Transverse colon (tissue), 4 donors: ENCODE results near the gene PIP4P1. TPM values are rescaled to one million over a fixed set of nuclear protein-coding genes. Genes with fewer than 3 reads are reported as not detected.
A peak's percentile ranks its signal among the peaks of the same experiment; 100 is the strongest.

Experiments
- DNase-seq: peaks from one replicate; pipeline ENCODE4 v3.0.0-alpha.2; 2019
- H3K27ac ChIP-seq, 4 donors: fragments of 200-600 bp; sonication (generic); 2 replicates each; pipeline ENCODE4 v1.5.1; 2016 to 2018; ENCODE audit warnings: inconsistent platforms in 4 of 4
- H3K27me3 ChIP-seq: fragments of 200-600 bp; sonication (generic); 2 replicates; pipeline ENCODE4 v1.5.1; 2017; ENCODE audit warnings: inconsistent platforms
- H3K36me3 ChIP-seq, 4 donors: fragments of 200-600 bp; sonication (generic); 2 replicates each; pipeline ENCODE4 v1.5.1; 2017 to 2019; ENCODE audit warnings: inconsistent platforms in 4 of 4
- H3K4me1 ChIP-seq, 4 donors: fragments of 200-600 bp; sonication (generic); 2 replicates each; pipeline ENCODE4 v1.5.1; 2017 to 2020; ENCODE audit warnings: inconsistent platforms in 4 of 4
- H3K4me3 ChIP-seq, 4 donors: fragments of 200-600 bp; sonication (generic); 1 replicate in 1 of 4; 2 replicates in 3 of 4; pipeline versions ENCODE4 v1.5.1 to v1.6.1; 2017 to 2019; ENCODE audit warnings: inconsistent platforms in 4 of 4
- H3K9me3 ChIP-seq, 2 donors: fragments of 200-600 bp; sonication (generic); 2 replicates each; pipeline ENCODE4 v1.5.1; 2017 to 2019; ENCODE audit warnings: inconsistent platforms in 2 of 2
- EP300 ChIP-seq: sonication (generic); formaldehyde crosslinking; IDR thresholded peaks from one replicate; pipeline ENCODE4 v1.6.1; 2017; ENCODE audit warnings: antibody characterized with exemption, low read depth
- POLR2A ChIP-seq: fragments of 450-650 bp; IDR thresholded peaks from one replicate; pipeline ENCODE4 v1.6.1; 2016; ENCODE audit warnings: antibody characterized with exemption, mild to moderate bottlenecking, moderate library complexity
- POLR2AphosphoS5 ChIP-seq, 3 donors: sonication (generic); formaldehyde crosslinking; IDR thresholded peaks; one replicate each; pipeline ENCODE4 v1.6.1; 2016; ENCODE audit warnings: antibody characterized with exemption in 3 of 3
- WGBS, 2 donors: methylation state at CpG; one replicate each; pipeline ENCODE4 v1.1.5; 2018; ENCODE audit warnings: low coverage in 1 of 2; 5-methylcytosine and 5-hydroxymethylcytosine counted together
- in situ Hi-C, 4 donors: fragments of 200-750 bp; cut with MboI; loops; one replicate each; pipeline versions ENCODE4 v1.15.0 to v1.15.1; 2017; ENCODE audit warnings: low sequenced_read_pairs in 3 of 4, low pct_ligation_motif_present in 1 of 4, low pct_unique_long_range_greater_than_20kb in 1 of 4
- intact Hi-C: fragments of 100-400 bp; cut with DNase I; formaldehyde crosslinking; loops from one replicate; pipeline ENCODE4 v1.15.1; 2023; ENCODE audit warnings: low total_unique reads
- total RNA-seq, 4 donors: library from RNA; depleted of rRNA; stranded (reverse); fragments of >200 nt; gene quantifications; one replicate each; pipeline ENCODE4 v1.1.0, GENCODE V29; 2016
- TF ChIP-seq, protein P1 (sequence below), 5 experiments: fragments of 200-600 bp in 3 of 5; fragments of 450-650 bp in 2 of 5; sonication (generic) in 3 of 5; IDR thresholded peaks; 1 replicate in 2 of 5; 2 replicates in 3 of 5; pipeline ENCODE4 v1.5.1; 2016 to 2017; ENCODE audit warnings: antibody characterized with exemption in 5 of 5, inconsistent platforms in 3 of 5, mild to moderate bottlenecking in 2 of 5, moderate library complexity in 1 of 5

Gene PIP4P1
- total RNA-seq, 4 donors from 2014 or later: 18.7 to 49.4 (median 31.1) TPM

DNA sequence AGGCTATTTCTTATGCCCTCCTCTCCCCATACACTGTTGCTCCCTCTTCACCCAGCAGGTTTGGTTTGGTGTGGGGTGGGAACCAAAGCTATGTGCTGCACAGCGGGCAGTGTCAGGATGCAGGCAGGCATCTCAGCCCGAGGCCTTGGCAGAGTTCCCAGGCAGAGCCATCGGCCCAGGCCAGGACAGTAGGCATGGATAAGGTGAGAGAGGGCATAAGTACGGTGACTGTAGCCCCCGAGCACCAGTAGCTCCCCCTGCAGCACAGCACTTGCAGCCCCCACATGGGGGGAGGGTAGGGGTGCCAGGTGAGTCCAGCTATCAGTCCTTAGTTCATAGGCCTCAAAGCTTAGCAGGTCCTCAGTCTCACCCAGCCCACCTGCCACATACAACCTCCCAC lies 32.4 kb downstream of the PIP4P1 start:
- Histone ChIP-seq H3K36me3 (no peaks in the 10 kb centered on the region), H3K4me3 (no peak overlapping the region), H3K9me3 (no peaks in the 10 kb centered on the region), H3K27ac (no peak overlapping the region), H3K27me3 (no peaks in the 10 kb centered on the region), H3K4me1 (peaks cover 4 to 28% (median 12%) of the 10 kb centered on the region in 4 donors)
- intact Hi-C loops: no loop called here
- TF ChIP-seq, protein P1, sequence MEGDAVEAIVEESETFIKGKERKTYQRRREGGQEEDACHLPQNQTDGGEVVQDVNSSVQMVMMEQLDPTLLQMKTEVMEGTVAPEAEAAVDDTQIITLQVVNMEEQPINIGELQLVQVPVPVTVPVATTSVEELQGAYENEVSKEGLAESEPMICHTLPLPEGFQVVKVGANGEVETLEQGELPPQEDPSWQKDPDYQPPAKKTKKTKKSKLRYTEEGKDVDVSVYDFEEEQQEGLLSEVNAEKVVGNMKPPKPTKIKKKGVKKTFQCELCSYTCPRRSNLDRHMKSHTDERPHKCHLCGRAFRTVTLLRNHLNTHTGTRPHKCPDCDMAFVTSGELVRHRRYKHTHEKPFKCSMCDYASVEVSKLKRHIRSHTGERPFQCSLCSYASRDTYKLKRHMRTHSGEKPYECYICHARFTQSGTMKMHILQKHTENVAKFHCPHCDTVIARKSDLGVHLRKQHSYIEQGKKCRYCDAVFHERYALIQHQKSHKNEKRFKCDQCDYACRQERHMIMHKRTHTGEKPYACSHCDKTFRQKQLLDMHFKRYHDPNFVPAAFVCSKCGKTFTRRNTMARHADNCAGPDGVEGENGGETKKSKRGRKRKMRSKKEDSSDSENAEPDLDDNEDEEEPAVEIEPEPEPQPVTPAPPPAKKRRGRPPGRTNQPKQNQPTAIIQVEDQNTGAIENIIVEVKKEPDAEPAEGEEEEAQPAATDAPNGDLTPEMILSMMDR (IDR thresholded peaks at IDR 0.05): no peak
- DNase-seq: no peak
- 50 to 58% methylated on average over 4 to 5 of the region's 5 CpGs for WGBS, 2 donors
- in situ Hi-C loops: no loop called here

DNA sequence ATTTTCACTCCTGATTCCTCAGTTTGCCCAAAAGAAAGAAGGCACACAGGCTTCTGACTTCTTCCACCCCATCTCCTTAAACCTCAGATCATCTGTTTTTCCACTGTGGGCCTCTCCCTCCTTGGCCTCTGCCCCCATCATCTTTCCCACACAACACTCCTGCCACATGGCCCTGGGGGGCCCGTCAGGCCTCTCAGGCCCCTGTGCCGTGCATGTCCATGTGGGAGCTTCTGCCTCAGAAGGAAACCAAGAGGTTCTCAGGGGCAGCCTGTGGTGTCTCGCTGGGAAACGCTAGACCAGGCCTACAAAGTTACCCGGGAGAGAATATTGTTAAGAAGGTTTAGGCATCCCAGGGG lies 33.2 kb downstream of the PIP4P1 start:
- intact Hi-C loops: no loop called here
- Histone ChIP-seq H3K27me3 (no peaks in the 10 kb centered on the region), H3K9me3 (no peaks in the 10 kb centered on the region), H3K27ac (peak overlapping the region in 3 of 4 donors; percentile 62 to 66 (median 65)), H3K4me1 (peaks cover 4 to 28% (median 12%) of the 10 kb centered on the region in 4 donors), H3K4me3 (peak overlapping the region in 1 of 4 donors; percentile 10), H3K36me3 (no peaks in the 10 kb centered on the region)
- WGBS, 2 donors: 81 to 85% methylated on average over 5 of the region's 5 CpGs
- in situ Hi-C loops: no loop called here
- no peak for TF ChIP-seq POLR2AphosphoS5 (IDR thresholded peaks at IDR 0.05)
- no peak for TF ChIP-seq POLR2A
- TF ChIP-seq EP300: no peak
- TF ChIP-seq, protein P1 (IDR thresholded peaks at IDR 0.05): no peak
- no peak for DNase-seq

DNA sequence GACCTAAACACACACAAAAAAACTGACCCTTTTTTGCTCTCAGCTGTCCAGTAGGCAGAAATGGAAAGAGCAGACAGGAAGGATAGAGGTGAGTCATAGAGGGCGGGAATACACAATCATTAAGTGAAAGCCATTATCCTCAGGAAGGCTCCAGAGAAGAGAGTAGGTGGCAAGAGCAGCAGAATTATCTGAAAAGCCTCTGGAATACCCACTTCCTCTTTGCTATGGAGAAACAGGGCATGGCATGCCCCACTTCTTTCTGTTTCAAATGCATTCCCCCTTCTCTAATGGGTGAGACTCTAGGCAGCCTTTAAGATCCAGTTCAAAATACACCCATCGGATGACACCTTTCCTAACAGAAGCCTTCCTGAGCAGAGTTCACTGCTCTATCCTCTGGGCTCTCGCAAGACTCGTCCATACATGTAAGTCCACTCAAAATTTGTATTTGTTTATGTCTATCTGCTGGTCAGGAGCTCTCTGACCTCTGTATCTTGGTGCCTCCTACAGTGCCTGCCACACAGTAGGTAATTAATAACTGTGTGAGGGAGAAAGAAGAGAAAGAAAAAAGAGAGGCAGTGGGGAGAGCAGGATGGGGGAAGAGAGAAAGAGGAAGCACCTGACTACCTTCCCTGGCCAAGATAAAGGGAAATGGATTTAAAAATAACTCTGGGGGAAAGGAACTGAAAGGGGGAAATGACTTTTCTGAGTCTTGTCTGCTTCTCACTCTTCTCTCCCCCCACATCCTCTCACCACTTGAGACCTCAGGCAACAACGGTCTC lies 33.8 kb downstream of the PIP4P1 start:
- 53 to 71% methylated on average over 4 to 5 of the region's 5 CpGs for WGBS, 2 donors
- peaks cover 4 to 28% (median 12%) of the 10 kb centered on the region in 4 donors for H3K4me1 ChIP-seq

DNA sequence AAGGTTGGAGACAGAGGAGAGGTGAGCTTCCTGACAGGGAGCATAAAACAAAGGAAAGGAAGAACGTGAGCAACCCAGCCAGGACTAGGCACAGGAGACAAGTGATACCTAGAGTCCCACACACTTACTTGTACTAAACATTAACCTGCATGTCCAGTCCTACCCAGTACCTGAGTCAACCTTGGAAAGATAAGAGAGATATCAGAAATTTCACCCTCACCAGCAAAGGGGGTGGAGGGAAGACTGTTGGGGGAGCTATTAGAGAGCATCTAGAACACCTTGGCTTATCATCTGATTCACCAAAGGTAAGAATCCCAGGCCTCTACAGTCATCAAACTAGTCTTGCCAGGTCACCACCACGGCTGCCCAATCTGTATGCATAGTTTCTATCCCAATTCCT lies 36.4 kb downstream of the PIP4P1 start:
- intact Hi-C loops: no loop called here
- no peaks in the 10 kb centered on the region for H3K36me3 ChIP-seq
- no peaks in the 10 kb centered on the region for H3K9me3 ChIP-seq
- in situ Hi-C loops: loop anchor here in 1 of 4 donors (25.0 kb wide), 1 partner anchor 187 kb away; no protein-coding TSS in a partner anchor
- H3K27ac ChIP-seq: no peak overlapping the region
- H3K27me3 ChIP-seq: no peaks in the 10 kb centered on the region
- peaks cover 0 to 33% (median 13%) of the 10 kb centered on the region in 4 donors for H3K4me1 ChIP-seq
- TF ChIP-seq POLR2A: no peak
- H3K4me3 ChIP-seq: no peak overlapping the region
- no peak for DNase-seq
- WGBS, 2 donors: 0 to 42% methylated on average over 1 to 2 of the region's 2 CpGs

More for the DNA sequence above, 33.8 kb downstream of the PIP4P1 start:
- intact Hi-C loops (no loop called here), in situ Hi-C loops (no loop called here)
- no peaks in the 10 kb centered on the region for H3K27me3 ChIP-seq
- peak overlapping the region; percentile 58 to 66 (median 64) for H3K27ac ChIP-seq
- H3K36me3 ChIP-seq: no peaks in the 10 kb centered on the region
- no peak for DNase-seq
- H3K9me3 ChIP-seq: no peaks in the 10 kb centered on the region
- peak overlapping the region in 1 of 4 donors; percentile 10 for H3K4me3 ChIP-seq
- peak in 1 of 3 donors; percentile 7 for TF ChIP-seq POLR2AphosphoS5 (IDR thresholded peaks at IDR 0.05)
- TF ChIP-seq POLR2A: no peak

DNA sequence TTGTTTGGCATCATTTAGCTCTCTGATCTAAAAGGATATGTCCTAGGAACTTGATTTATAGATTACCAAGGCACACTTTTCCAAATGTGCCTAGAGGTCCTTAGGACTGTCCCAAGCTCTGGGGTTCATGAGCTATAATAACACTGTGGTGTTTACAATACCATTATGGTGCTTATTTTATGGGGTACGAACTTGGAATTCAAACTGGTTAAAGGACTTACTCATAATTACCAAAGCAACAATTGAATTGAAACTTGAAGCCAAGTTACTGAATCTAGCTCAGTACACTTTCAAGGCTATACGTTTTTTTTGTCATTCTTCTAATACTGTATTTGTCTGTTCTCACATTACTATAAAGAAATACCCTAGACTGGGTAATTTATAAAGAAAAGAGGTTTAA lies 38.3 kb downstream of the PIP4P1 start:
- TF ChIP-seq EP300: no peak
- TF ChIP-seq POLR2AphosphoS5 (IDR thresholded peaks at IDR 0.05): no peak
- TF ChIP-seq POLR2A: no peak
- TF ChIP-seq, protein P1 (IDR thresholded peaks at IDR 0.05): no peak
- Histone ChIP-seq H3K27ac (no peak overlapping the region), H3K36me3 (no peaks in the 10 kb centered on the region), H3K27me3 (no peaks in the 10 kb centered on the region), H3K4me1 (peaks cover 0 to 37% (median 24%) of the 10 kb centered on the region in 4 donors), H3K9me3 (no peaks in the 10 kb centered on the region), H3K4me3 (no peak overlapping the region)
- WGBS, 2 donors: 10 to 45% methylated on average over 2 of the region's 2 CpGs
- no peak for DNase-seq
- in situ Hi-C loops: loop anchor here in 1 of 4 donors (25.0 kb wide), 1 partner anchor 189 kb away; no protein-coding TSS in a partner anchor
- intact Hi-C loops: no loop called here
